Stimulated activated CD4-positive, alpha-beta T cell treated with anti-CD3 and anti-CD28 coated beads, TNF-alpha, amount 100 ng/mL, for 1 hour (primary cell): ENCODE data around the gene CACNA1D.

Source experiments
- DNase-seq, 3 donors: peaks; one replicate each; pipeline ENCODE4 v3.0.0-alpha.2; 2020; ENCODE audit warnings: low read depth in 3 of 3, low spot score in 1 of 3

Gene CACNA1D

GRCh38 chr3:53744351-53744750, 249.9 kb downstream of the CACNA1D start:
- DNase-seq, result no peak

GRCh38 chr3:53747559-53747958, 253.1 kb downstream of the CACNA1D start:
- no peak for DNase-seq

DNA sequence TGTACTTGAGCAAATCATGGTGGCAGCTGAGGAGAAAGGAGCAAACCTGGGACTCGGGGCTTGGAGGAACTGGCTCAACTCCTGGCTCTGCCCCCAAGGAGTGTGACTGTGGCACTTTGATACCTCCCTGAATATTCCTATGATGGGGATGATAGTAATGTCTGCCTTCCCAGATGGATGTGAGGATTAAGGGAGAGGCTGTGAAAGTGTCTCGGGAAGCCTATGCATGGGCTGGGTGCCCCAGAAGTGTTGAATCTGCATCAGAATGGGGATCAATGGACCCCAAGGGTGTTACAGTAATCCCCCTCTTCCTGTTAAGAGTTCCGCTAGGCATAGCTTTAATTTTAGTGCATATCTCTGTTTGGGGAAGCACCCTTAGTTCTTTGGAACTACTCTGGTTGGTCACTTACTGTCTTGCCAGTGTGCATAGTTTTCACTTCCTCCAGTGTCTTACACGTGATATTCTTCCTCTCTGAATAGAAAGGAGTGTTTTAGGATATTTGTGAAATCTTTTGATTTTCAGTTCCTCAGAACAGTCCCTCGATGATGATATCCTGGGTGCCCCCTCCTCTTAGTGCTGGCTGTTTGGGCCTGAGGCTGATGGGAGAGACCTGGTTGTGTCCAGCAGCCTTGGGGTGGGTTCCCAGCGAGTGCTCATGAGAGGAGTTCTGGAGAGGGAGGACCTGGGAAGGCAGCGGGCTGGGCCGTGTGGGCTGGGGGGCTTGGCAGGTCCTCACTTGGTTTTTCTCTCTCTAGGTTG, 254.3 kb downstream of the CACNA1D start:
- DNase-seq, result no peak

DNA sequence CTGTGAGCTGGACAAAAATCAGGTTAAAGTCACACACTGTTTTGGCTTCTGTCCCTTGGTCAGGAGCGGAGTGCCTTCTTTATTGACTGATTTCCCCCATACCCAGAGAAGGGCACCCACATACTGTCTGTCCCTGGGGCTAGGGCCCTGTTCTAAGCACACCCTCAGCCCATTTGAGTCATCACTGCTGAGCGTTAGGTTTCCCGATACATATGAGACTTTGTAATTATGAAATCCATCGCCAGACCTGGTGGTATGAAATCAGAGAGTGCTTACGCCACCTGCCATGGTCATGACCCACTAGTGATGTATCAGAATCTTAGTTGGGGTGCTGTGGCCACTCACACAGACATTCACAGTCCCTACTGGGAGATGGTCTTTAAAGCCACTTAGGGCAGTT, 255.0 kb downstream of the CACNA1D start:
- no peak for DNase-seq

DNA sequence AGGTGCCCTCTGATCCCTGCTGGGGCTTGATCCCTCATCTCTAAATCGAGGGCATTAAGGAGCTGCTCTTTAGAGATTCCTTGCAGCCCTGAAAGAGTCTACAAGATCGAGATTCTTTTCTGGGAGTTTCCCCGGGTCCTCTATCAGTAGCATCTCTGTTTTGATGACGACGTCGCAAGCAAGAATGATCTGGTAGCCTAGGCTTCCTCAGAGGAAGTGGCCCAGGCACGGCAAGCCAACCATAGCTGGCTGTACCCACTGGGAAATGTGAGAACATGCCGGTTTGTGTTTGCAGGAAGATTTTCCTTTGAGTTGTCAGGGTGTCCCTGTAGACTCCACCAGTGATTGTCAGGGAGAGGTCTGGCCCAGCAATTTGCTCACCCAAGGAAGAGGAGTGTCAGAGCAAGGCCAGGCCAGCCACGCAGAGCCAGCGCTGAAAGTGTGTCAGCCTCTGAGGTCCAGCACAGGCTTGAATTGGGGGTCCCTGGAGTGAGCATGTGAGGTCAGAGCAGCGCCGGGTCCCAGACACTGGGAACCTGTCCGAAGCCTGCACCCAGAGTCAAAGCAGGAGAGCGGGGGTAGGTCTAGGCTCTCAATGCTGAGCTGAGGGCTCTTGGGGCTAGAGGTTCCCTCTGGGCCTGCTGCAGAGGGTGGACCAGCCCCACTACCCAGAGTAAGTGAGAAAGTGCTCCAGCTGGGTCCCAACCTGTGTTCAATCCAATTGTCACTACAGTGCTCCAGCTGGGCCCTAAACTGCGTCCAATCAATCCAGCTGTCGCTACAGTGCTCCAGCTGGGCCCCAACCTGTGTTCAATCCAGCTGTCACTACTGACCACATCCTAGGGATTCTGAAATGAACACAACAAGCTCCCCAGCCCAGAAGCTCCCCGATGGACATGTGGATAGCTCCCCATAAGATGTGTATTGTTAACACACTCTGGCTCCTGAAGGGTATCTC, 256.1 kb downstream of the CACNA1D start:
- DNase-seq, result no peak

DNA sequence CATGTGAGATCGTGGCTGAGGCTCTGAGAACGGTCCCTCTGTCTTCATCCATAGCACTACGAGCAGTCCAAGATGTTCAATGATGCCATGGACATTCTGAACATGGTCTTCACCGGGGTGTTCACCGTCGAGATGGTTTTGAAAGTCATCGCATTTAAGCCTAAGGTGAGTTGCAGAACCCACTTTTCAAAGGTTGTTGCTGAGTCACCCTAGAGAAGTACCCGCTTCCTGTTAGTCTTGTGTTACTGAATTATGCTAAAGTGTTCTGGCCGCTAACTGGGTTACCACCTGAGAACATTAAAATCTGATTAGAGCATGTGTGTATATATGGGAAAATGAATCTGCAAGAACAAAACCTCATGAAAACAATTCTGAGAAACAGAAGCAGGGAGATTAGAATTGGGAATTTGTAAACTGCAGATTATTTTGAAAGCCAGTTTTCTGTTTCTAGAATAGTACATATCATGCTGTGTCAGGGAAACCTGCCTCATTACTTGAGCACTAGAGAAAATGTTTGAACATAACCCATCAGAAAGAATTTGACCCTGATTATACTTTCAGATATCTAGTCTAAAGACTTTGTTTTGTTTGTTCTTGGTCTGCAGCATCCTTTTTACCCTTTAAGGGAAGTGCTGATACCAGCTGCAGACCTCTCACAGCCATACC, 259.2 kb downstream of the CACNA1D start:
- DNase-seq, result no peak

- no peak for DNase-seq
These were observed 259.9 kb downstream of the CACNA1D start for GRCh38 chr3:53754325-53754724.

- DNase-seq, result no peak
These were observed 264.4 kb downstream of the CACNA1D start for GRCh38 chr3:53758846-53759245.

GRCh38 chr3:53763353-53763752, 268.9 kb downstream of the CACNA1D start:
- no peak for DNase-seq

- DNase-seq, result no peak
These were observed 269.8 kb downstream of the CACNA1D start for GRCh38 chr3:53764026-53764775.

GRCh38 chr3:53765753-53766152, 271.3 kb downstream of the CACNA1D start:
- DNase-seq, result no peak

DNA sequence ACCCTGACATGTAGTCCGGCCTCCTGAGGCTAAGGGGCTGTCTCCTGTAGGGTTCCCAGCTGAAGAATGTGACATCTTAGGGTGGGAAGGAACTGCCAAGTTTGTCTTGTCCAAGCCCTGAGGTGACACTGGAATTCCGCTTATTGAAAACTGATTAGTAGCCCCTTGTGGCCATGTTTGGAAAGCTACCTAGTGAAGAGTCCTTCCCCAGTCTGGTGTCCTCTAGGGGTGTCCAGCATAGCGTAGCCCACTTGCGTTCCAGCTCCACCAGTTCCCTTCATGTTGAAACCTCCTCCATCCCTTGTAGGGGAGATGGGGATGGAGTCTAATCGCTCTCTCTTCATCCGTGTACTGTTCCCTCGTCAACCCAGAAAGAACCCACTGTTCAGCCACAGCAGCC, 272.3 kb downstream of the CACNA1D start:
- DNase-seq, result no peak

DNA sequence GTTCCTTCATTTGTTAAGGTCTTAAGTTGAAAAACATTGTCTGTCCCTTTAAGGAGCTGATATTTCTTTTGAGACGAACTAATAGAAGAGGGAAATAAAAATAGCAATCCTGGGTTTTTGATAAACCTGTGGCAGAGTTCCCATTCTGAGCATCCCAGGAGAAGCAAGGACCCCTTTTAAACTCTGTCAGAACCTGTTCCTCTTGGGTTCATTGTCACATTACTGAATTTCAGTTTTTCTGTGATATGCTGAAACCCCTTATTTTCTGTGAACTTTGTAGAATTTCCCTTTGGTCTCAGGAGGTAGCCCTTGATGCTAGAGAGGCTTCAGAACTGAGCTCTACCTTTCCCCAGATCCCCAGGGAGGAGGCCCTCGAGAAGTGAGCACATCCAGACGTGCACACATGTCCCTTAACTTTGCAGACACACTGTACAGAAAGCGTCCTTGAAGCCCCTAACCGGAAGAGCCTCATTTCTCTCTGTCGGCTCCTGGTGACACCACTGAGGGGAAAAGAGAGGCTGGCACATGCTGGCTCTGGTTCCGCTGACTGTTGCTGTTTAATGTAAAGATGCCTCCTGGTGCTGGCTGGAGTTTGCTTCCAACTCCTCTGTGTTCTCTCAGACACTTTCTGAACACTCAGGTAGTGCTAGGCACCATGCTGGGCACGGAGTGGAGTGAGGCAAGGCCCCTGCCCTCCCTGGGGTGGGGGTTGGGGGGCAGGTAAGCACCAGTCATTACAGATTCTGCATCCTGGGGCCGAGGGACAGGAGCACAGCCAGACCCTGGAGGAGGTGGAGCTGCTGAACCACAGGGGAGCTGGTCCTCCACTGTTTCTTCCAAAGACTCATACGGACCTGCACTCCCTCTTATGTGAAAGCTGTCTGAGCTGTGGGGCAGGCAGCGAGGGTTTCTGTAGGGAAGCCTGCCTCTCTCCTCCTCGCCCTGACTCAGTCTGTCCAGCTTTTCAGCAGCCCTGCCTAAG, 274.4 kb downstream of the CACNA1D start:
- no peak for DNase-seq

DNA sequence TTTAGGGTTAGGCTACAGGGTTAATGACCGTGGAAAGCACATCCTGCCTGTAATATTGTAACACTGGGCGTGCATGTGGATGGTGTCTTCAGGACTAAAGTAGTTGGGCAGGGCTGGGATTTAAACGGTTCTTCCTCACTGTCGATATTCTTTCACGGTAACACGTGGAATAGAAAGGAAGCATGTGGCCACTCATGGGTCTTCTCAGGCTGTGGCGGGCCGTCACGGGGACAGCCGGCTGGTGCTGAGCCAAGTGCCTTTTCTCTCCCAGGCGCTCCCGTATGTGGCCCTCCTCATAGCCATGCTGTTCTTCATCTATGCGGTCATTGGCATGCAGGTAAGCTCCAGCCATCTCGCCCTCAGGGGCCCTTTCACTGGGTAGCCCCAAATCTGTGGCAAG, 278.2 kb downstream of the CACNA1D start:
- DNase-seq, result no peak

- no peak for DNase-seq
These were observed 278.6 kb downstream of the CACNA1D start for GRCh38 chr3:53773021-53773436.

DNA sequence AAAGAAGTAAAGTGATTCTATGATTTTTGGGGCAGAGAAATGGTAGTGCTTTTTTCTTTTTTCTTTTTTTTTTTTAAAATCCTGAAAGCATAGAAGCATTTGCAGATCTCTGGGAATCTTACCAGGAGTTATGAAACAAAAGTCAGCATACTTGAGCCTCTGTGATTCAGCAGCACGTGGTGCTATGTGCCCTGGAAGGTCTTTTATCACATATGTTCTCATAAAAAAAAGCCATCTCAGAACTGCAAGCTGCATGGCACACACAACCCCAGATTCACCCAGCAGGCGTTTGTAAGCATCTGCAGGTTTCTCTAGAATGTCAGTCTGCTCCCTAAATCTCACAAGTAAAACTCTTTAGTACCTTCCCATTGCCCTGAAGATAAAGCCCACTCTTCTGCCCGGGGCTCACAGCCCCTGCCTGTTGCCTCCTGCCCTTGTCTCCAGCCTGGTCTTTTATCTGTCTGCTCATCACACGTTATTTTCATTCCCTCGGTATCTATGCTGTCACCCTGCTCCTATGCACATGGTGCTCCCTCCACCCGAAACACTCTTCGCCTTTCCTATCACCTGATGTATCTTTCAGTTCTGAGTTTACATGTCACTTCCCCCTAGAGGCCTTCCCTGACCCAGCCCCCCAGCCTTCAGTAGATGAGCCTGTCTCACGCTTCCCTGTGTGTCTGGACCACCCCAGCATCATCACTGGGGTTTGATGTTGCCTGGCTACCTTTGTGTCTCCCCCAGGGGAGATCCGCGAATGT, 279.4 kb downstream of the CACNA1D start:
- no peak for DNase-seq

- DNase-seq, result no peak
These were observed 280.0 kb downstream of the CACNA1D start for GRCh38 chr3:53774414-53774813.

DNA sequence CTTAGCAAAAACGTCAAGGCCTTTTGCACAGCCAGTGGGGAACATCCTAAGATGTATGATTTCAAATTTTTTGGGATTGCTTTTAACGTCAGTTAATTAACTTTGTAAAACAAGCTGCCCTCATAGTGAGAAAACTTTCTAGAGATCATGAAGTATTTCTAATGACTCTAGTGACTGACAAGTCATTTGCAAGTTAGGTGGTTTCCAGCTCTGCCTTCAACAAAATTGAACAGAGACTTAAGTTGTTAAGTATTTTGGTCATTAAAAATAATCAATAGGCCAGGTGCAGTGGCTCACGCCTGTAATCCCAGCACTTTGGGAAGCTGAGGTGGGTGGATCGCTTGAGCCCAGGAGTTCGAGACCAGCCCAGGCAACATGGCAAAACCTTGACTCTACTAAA, 280.6 kb downstream of the CACNA1D start:
- no peak for DNase-seq

GRCh38 chr3:53775834-53776251, 281.4 kb downstream of the CACNA1D start:
- no peak for DNase-seq
